Right kidney (tissue), 1 donor: ENCODE results near the gene ELOB.

Experiments used
- DNase-seq: peaks from one replicate; pipeline ENCODE4 v3.0.0-alpha.2; 2016

ELOB gene

GRCh38 chr16:2784358-2785100 is 7.4 kb upstream of the ELOB start:
- DNase-seq: no peak

- no peak for DNase-seq
Observed at GRCh38 chr16:2783581-2784357, 6.7 kb upstream of the ELOB start.

- DNase-seq: no peak
Observed at GRCh38 chr16:2782583-2783351, 5.7 kb upstream of the ELOB start.

- DNase-seq: no peak
Observed at GRCh38 chr16:2779978-2780898, 3.2 kb upstream of the ELOB start.

GRCh38 chr16:2779151-2779920 is 2.3 kb upstream of the ELOB start:
- no peak for DNase-seq

- DNase-seq: no peak
Observed at GRCh38 chr16:2778630-2778958, 1.5 kb upstream of the ELOB start.

- no peak for DNase-seq
Observed at GRCh38 chr16:2777903-2778629, 986 bp upstream of the ELOB start.

GRCh38 chr16:2776500-2777139 is 460 bp downstream of the ELOB start:
- peak; percentile 66 for DNase-seq

GRCh38 chr16:2775765-2776499 is 1.1 kb downstream of the ELOB start:
- no peak for DNase-seq

GRCh38 chr16:2775131-2775716 is 1.9 kb downstream of the ELOB start:
- DNase-seq: no peak

GRCh38 chr16:2774161-2774891 is 2.8 kb downstream of the ELOB start:
- no peak for DNase-seq

- DNase-seq: no peak
Observed at GRCh38 chr16:2773188-2773968, 3.7 kb downstream of the ELOB start.

- DNase-seq: no peak
Observed at GRCh38 chr16:2771496-2772402, 5.3 kb downstream of the ELOB start.

GRCh38 chr16:2770057-2770951 is 6.8 kb downstream of the ELOB start:
- DNase-seq: no peak

- DNase-seq: no peak
Observed at GRCh38 chr16:2769675-2770056, 7.4 kb downstream of the ELOB start.
